ENCODE measurements around the gene BEND4.
"Not testable (repeated sequence)": the region's sequence is repeated elsewhere in the genome, so short reads cannot be mapped to it uniquely, and the experiment has no call there.

Gene BEND4
- long read RNA-seq, donor 1: 0 reads
- long read RNA-seq, donor 2: 0 reads
- long read RNA-seq, donor 3: 0 reads
- long read RNA-seq, donor 4: 0 reads
- long read RNA-seq, donor 5: 0 reads
- long read RNA-seq, donor 6: 0 reads
- long read RNA-seq, donor 7: 0 reads
- long read RNA-seq, donor 8: 0 reads

- DNase-seq: peak; percentile 28
Observed at GRCh38 chr4:42152507-42153504, at the start of gene BEND4. BEND4 (minus strand) TSS chr4:42152655; CDS start chr4:42152143, 512 bp downstream.

GRCh38 chr4:42197341-42197740 lies 44.9 kb upstream of the BEND4 start:
- no peak for DNase-seq

- DNase-seq: no peak
Observed at GRCh38 chr4:42172921-42173320, 20.5 kb upstream of the BEND4 start.

GRCh38 chr4:42172128-42172790 lies 19.8 kb upstream of the BEND4 start:
- no peak for DNase-seq

GRCh38 chr4:42167709-42168108 lies 15.3 kb upstream of the BEND4 start:
- DNase-seq: no peak

- not testable (repeated sequence) for DNase-seq
Observed at GRCh38 chr4:42166186-42166585, 13.7 kb upstream of the BEND4 start.

- DNase-seq: no peak
Observed at GRCh38 chr4:42159271-42160001, 7.0 kb upstream of the BEND4 start.

- peak; percentile 76 for DNase-seq
Observed at GRCh38 chr4:42151568-42152506, 618 bp downstream of the BEND4 start.

GRCh38 chr4:42150653-42151567 lies 1.5 kb downstream of the BEND4 start:
- peak; percentile 78 for DNase-seq

- DNase-seq: no peak
Observed at GRCh38 chr4:42149004-42149403, 3.5 kb downstream of the BEND4 start.

- DNase-seq: no peak
Observed at GRCh38 chr4:42148425-42148824, 4.0 kb downstream of the BEND4 start.

GRCh38 chr4:42144028-42144427 lies 8.4 kb downstream of the BEND4 start:
- no peak for DNase-seq

- DNase-seq: no peak
Observed at GRCh38 chr4:42142591-42142990, 9.9 kb downstream of the BEND4 start.

- no peak for DNase-seq
Observed at GRCh38 chr4:42136371-42136770, 16.1 kb downstream of the BEND4 start.

- DNase-seq: no peak
Observed at GRCh38 chr4:42133006-42133405, 19.4 kb downstream of the BEND4 start.

- no peak for DNase-seq
Observed at GRCh38 chr4:42132099-42132498, 20.4 kb downstream of the BEND4 start.

- DNase-seq: no peak
Observed at GRCh38 chr4:42123071-42123644, 29.3 kb downstream of the BEND4 start.

GRCh38 chr4:42122237-42122636 lies 30.2 kb downstream of the BEND4 start:
- no peak for DNase-seq

- DNase-seq: peak; percentile 17
Observed at GRCh38 chr4:42119886-42120285, 32.6 kb downstream of the BEND4 start.

GRCh38 chr4:42112846-42113245 lies 39.6 kb downstream of the BEND4 start:
- no peak for DNase-seq
